ENCODE results near the gene VEGFD. TPM values are rescaled to one million over a fixed set of nuclear protein-coding genes. Genes with fewer than 3 reads are reported as not detected.

Gene VEGFD
- total RNA-seq, 1 experiment from 2014 or later = 0.62 TPM

- Histone ChIP-seq H3K36me3 (ENCODE audit: insufficient read depth, low read length, poor library complexity, severe bottlenecking) (no peaks in the 10 kb centered on the region), H3K4me1 (ENCODE audit: insufficient read depth, low read length, poor library complexity, severe bottlenecking) (no peaks in the 10 kb centered on the region), H3K4me3 (ENCODE audit: low read depth, low read length, poor library complexity, severe bottlenecking) (no peak overlapping the region), H3K27ac (ENCODE audit: low read depth, low read length, poor library complexity, severe bottlenecking) (no peak overlapping the region), H3K27me3 (replicated peaks; ENCODE audit: insufficient read depth, low read depth, low read length, poor library complexity) (peaks cover 26% of the 10 kb centered on the region), H3K9me3 (ENCODE audit: low read depth, low read length, poor library complexity, severe bottlenecking) (no peaks in the 10 kb centered on the region)
- ChIA-PET CTCF (no interaction called here), POLR2A (ENCODE audit: low non-redundant PET) (no interaction called here)
- DNase-seq (ENCODE audit: low spot score) = no peak
- BruUV-seq (replicated peaks) = no TSS peak
- intact Hi-C loops (cut with micrococcal nuclease; ENCODE audit: unreplicated experiment) = no loop called here
- no peak for TF ChIP-seq EZH2 (IDR thresholded peaks at IDR 0.05; ENCODE audit: borderline replicate concordance, low read depth, low read length, poor library complexity, severe bottlenecking)
- no peak for TF ChIP-seq CTCF (conservative IDR thresholded peaks at IDR 0.05; ENCODE audit: low read depth, low read length)
These were observed 62.1 kb downstream of the VEGFD start for GRCh38 chrX:15322072-15322471.

GRCh38 chrX:15321447-15321846 is 62.8 kb downstream of the VEGFD start:
- no peak overlapping the region for H3K27ac ChIP-seq (ENCODE audit: low read depth, low read length, poor library complexity, severe bottlenecking)
- CTCF ChIA-PET = no interaction called here
- no peak for TF ChIP-seq EZH2 (IDR thresholded peaks at IDR 0.05; ENCODE audit: borderline replicate concordance, low read depth, low read length, poor library complexity, severe bottlenecking)
- TF ChIP-seq CTCF (conservative IDR thresholded peaks at IDR 0.05; ENCODE audit: low read depth, low read length) = no peak
- no peaks in the 10 kb centered on the region for H3K4me1 ChIP-seq (ENCODE audit: insufficient read depth, low read length, poor library complexity, severe bottlenecking)
- intact Hi-C loops (cut with micrococcal nuclease; ENCODE audit: unreplicated experiment) = no loop called here
- BruUV-seq (replicated peaks) = no TSS peak
- POLR2A ChIA-PET (ENCODE audit: low non-redundant PET) = no interaction called here
- no peaks in the 10 kb centered on the region for H3K9me3 ChIP-seq (ENCODE audit: low read depth, low read length, poor library complexity, severe bottlenecking)
- no peak for DNase-seq (ENCODE audit: low spot score)
- no peak overlapping the region for H3K4me3 ChIP-seq (ENCODE audit: low read depth, low read length, poor library complexity, severe bottlenecking)
- no peaks in the 10 kb centered on the region for H3K36me3 ChIP-seq (ENCODE audit: insufficient read depth, low read length, poor library complexity, severe bottlenecking)
- peaks cover 26% of the 10 kb centered on the region for H3K27me3 ChIP-seq (replicated peaks; ENCODE audit: insufficient read depth, low read depth, low read length, poor library complexity)

- Histone ChIP-seq H3K27me3 (replicated peaks; ENCODE audit: insufficient read depth, low read depth, low read length, poor library complexity) (peaks cover 15% of the 10 kb centered on the region), H3K27ac (ENCODE audit: low read depth, low read length, poor library complexity, severe bottlenecking) (no peak overlapping the region), H3K4me3 (ENCODE audit: low read depth, low read length, poor library complexity, severe bottlenecking) (no peak overlapping the region), H3K36me3 (ENCODE audit: insufficient read depth, low read length, poor library complexity, severe bottlenecking) (no peaks in the 10 kb centered on the region), H3K4me1 (ENCODE audit: insufficient read depth, low read length, poor library complexity, severe bottlenecking) (peaks cover 6% of the 10 kb centered on the region), H3K9me3 (ENCODE audit: low read depth, low read length, poor library complexity, severe bottlenecking) (no peaks in the 10 kb centered on the region)
- BruUV-seq (replicated peaks) = no TSS peak
- TF ChIP-seq EZH2 (IDR thresholded peaks at IDR 0.05; ENCODE audit: borderline replicate concordance, low read depth, low read length, poor library complexity, severe bottlenecking) (no peak), CTCF (conservative IDR thresholded peaks at IDR 0.05; ENCODE audit: low read depth, low read length) (no peak)
- no peak for DNase-seq (ENCODE audit: low spot score)
- intact Hi-C loops (cut with micrococcal nuclease; ENCODE audit: unreplicated experiment) = no loop called here
- ChIA-PET POLR2A (ENCODE audit: low non-redundant PET) (no interaction called here), CTCF (no interaction called here)
These were observed 63.9 kb downstream of the VEGFD start for GRCh38 chrX:15320297-15320696.

Data from A673 (cell line).